Activated naive CD8-positive, alpha-beta T cell treated with anti-CD3 and anti-CD28 coated beads, Interleukin-2, amount 10 ng/mL, durations not matched to agents 7 days and 5 days (primary cell): ENCODE measurements around the gene SALL1. TPM values are rescaled to one million over a fixed set of nuclear protein-coding genes. Genes with fewer than 3 reads are reported as not detected.

ENCODE experiments used
- ATAC-seq: fragments of 150-1000 bp; cut with Tn5 transposase; one replicate; pipeline ENCODE4 v1.10.0; 2021; ENCODE audit warnings: low read depth, moderate library complexity
- POLR2A ChIA-PET: fragments of 350-600 bp; sonication (Branson Sonifier 250); formaldehyde crosslinking; loops from one replicate; lab custom pipeline; 2021; ENCODE audit warnings: antibody characterized with exemption; lab: Charles Lee
- DNase-seq: peaks from one replicate; pipeline ENCODE4 v3.0.0; 2021
- H3K27ac Mint-ChIP-seq: one replicate; pipeline ENCODE4 v1.8.0; 2022; ENCODE audit warnings: mild to moderate bottlenecking, mixed read lengths
- H3K27me3 Mint-ChIP-seq: one replicate; pipeline ENCODE4 v1.8.0; 2022; ENCODE audit warnings: mild to moderate bottlenecking, moderate library complexity, mixed read lengths
- H3K36me3 Mint-ChIP-seq: one replicate; pipeline ENCODE4 v1.8.0; 2021; ENCODE audit warnings: mild to moderate bottlenecking, mixed read lengths
- H3K4me1 Mint-ChIP-seq: one replicate; pipeline ENCODE4 v1.8.0; 2021; ENCODE audit warnings: mixed read lengths
- H3K4me3 Mint-ChIP-seq: one replicate; pipeline ENCODE4 v1.8.0; 2022; ENCODE audit warnings: mild to moderate bottlenecking, moderate library complexity, mixed read lengths
- H3K9me3 Mint-ChIP-seq: one replicate; pipeline ENCODE4 v1.8.0; 2021; ENCODE audit warnings: mixed read lengths
- total RNA-seq, 2 experiments: library from RNA; stranded (reverse); gene quantifications; one replicate each; pipeline ENCODE4 v1.2.3, GENCODE V29; 2021

Gene SALL1
- total RNA-seq, 2 experiments from 2014 or later = not detected

DNA sequence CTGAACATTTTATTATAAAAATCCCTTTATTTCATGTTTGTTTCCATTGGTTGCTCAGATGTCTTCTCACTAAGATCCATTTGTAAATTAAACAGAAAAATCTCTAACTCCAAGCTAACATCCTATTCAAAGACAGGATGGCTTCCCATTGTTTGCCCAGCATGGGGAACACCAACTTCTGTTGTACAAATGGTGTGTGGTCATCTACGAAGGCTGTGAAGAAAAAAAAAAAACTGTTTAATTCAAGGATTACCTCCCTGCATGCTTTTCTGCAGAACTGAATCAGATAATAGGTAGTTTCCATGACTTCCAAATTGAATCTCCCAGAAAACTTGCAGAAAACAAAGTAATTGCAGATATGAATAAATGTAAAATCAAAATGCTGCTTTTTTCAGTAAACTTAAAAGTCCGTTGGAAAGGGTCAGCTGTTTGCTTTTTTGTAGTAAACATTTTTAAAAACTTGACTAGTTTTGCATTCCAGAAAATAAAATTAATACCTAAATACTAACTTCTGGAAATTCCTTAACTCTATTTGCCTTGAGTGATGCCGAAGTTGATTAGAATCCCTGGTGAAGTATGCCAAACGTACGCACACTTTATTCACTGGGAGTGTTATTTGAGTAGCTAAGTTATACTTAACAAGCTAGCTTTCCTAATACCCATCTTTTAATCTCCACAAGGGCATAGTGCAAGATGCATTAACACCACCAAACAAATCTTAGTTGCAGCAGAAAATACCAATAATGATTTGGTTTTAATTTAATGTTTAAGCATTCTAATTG lies 7.7 kb downstream of the SALL1 start:
- DNase-seq (no peak), ATAC-seq (no peak)
- POLR2A ChIA-PET = no interaction called here
- Mint-ChIP-seq H3K9me3 (no peaks in the 10 kb centered on the region), H3K36me3 (no peaks in the 10 kb centered on the region), H3K4me1 (no peaks in the 10 kb centered on the region), H3K27ac (no peak overlapping the region), H3K27me3 (peaks cover 35% of the 10 kb centered on the region), H3K4me3 (no peak overlapping the region)

DNA sequence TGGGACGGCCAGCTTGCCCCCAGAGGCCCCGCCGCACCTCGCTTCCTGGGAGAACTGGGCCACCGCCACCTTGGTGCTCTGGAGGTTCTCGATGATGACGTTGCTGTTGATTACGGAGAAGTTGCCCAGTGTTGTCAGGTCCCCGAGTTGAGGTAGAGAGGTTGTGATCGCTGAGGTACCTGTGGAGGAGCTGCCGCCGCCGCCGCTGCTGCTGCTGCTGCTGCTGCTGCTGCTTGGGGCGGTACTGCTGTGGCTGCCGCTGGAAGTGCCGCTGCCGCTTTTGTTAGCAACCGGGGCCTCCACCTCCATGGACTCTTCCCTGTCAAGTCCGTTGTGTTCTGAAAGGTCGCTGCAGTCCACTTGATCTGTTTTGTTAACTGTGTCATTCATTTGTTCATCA lies 9.5 kb downstream of the SALL1 start:
- no peak for ATAC-seq
- H3K27me3 Mint-ChIP-seq = peaks cover 19% of the 10 kb centered on the region

DNA sequence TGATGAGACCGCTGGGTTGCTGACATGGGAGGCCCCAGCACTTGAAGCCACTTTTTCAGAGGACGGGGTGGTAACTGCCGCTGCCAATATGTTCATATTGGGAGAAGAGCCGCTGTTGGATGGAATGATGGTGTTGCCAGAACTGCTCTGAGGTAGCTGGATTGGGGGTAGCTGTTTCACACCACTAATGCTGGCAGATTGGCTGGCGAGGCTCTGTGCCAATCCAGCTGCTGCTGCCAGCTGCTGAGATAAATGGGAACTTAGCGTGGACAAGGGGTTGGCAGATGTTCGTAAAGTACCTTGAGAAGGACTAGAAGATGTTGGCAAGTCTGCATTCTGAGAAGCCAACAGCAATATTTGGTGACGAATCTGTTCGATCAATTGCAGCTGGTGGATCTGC lies 10.0 kb downstream of the SALL1 start:
- Mint-ChIP-seq H3K9me3 (no peaks in the 10 kb centered on the region), H3K27ac (no peak overlapping the region), H3K36me3 (no peaks in the 10 kb centered on the region), H3K4me1 (no peaks in the 10 kb centered on the region), H3K4me3 (no peak overlapping the region), H3K27me3 (peaks cover 16% of the 10 kb centered on the region)
- POLR2A ChIA-PET = no interaction called here
- no peak for DNase-seq
- ATAC-seq = no peak

More for the DNA sequence above, 9.5 kb downstream of the SALL1 start:
- Mint-ChIP-seq H3K27ac (no peak overlapping the region), H3K9me3 (no peaks in the 10 kb centered on the region), H3K4me1 (no peaks in the 10 kb centered on the region), H3K4me3 (no peak overlapping the region), H3K36me3 (no peaks in the 10 kb centered on the region)
- no peak for DNase-seq
- POLR2A ChIA-PET = no interaction called here

DNA sequence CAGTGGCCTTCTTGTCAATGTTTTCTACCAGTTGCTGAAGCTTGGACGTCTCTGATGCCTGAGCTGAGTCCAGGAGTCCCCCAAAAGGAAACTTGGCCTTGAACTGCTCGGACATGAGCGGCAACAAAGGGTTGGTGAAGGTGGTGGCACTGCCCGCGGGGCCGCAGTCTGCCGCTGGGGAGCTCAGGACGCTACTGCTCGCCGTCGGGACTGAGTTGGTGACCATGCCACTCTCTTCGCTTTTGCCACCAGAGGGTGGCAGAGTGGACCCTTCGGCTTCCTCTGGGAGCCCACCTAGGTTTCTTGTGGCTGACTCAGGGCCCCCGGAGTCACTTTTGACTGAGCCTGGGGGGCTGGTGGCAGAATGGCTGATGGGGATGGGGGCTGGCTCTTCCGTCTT lies 11.0 kb downstream of the SALL1 start:
- Mint-ChIP-seq H3K36me3 (no peaks in the 10 kb centered on the region), H3K27ac (no peak overlapping the region), H3K4me1 (no peaks in the 10 kb centered on the region), H3K4me3 (no peak overlapping the region), H3K27me3 (peaks cover 17% of the 10 kb centered on the region), H3K9me3 (no peaks in the 10 kb centered on the region)
- ATAC-seq = no peak
- no peak for DNase-seq
- POLR2A ChIA-PET = no interaction called here

DNA sequence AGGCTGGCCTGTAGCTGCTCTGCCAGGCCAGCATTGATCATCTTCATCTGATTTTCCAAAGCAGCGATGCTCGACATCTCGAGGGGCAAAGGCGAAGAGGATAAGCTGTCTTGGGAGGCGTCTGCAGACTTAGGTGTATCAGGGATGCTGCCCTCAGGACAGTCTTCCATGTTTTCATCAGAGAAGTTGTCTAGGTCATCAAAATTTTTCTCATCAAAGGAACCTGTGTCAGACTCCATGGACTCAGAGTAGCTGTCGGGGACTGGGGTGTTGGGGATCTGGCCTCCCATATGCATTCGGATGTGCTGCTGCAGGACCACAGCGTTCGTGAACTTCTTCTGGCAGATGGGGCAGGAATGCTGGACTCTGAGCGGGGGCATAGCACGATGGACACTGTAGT lies 11.5 kb downstream of the SALL1 start:
- DNase-seq (no peak), ATAC-seq (no peak)
- Mint-ChIP-seq H3K9me3 (no peaks in the 10 kb centered on the region), H3K4me1 (no peaks in the 10 kb centered on the region), H3K4me3 (no peak overlapping the region), H3K27me3 (peaks cover 14% of the 10 kb centered on the region), H3K27ac (no peak overlapping the region), H3K36me3 (no peaks in the 10 kb centered on the region)
- POLR2A ChIA-PET = no interaction called here

DNA sequence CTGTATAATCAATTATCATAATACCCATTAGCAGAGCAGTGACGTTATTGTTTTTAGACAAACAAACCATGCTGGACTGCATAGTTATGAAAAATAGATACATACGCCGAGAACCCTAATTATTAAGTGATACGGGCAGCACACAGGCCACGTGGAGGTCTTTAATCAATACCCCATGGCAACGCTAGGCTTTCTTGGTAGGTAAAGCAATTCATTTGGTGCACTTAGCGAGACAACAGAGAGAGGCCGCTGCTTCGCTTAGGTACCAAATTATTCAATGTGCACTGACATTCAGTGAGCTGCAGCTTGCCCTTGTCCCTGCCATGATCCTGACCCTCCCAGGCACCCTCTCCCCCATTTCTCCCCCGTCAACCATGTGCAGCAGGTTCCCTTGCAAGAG lies 12.9 kb downstream of the SALL1 start:
- Mint-ChIP-seq H3K27ac (no peak overlapping the region), H3K4me3 (no peak overlapping the region), H3K4me1 (peaks cover 4% of the 10 kb centered on the region), H3K9me3 (peaks cover 2% of the 10 kb centered on the region), H3K36me3 (no peaks in the 10 kb centered on the region), H3K27me3 (peaks cover 21% of the 10 kb centered on the region)
- POLR2A ChIA-PET = no interaction called here
- no peak for DNase-seq
- ATAC-seq = no peak

DNA sequence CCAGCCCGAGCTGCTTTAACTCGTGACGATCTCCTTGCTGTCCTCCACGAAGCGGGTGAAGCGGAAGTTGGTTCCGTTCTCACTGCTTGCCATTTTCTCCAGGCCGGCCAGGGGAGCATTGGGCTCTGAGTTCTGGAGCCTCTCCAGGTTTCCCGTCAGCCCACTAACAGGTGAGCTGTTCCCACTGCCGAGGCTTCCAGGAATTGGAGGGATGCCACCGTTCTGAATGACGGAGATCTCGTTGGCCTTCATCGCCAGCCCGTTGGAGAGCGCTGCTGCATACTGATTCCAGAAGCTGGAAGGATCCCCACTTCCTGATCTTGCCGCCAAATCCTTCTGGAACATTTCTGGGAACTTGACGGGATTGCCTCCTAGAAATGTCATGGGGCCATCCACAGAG lies 14.0 kb downstream of the SALL1 start:
- DNase-seq (no peak), ATAC-seq (no peak)
- peaks cover 4% of the 10 kb centered on the region for H3K4me1 Mint-ChIP-seq
- no peak overlapping the region for H3K27ac Mint-ChIP-seq
- H3K27me3 Mint-ChIP-seq = peaks cover 27% of the 10 kb centered on the region
- H3K36me3 Mint-ChIP-seq = no peaks in the 10 kb centered on the region
- POLR2A ChIA-PET = no interaction called here
- peaks cover 2% of the 10 kb centered on the region for H3K9me3 Mint-ChIP-seq
- H3K4me3 Mint-ChIP-seq = no peak overlapping the region

DNA sequence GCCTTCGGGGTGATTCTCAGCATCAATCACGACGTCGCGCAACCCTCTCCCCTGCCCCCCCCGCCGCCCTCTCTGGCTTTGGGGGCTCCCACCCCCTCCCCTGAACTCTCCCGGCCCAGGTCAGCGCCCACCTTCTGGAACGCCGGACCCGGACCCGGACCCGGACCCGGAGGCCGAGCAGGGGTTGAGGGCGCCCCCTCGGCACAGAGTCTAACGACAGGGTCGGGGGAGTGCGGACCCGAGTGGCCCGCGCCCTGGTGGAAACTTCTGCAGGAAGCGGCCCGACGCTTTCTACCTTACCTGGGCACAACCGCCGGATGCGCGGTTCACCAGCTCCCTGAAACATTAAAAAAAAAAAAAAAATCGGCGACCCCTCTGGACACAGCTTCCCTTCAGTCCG lies 16.2 kb downstream of the SALL1 start:
- Mint-ChIP-seq H3K36me3 (no peaks in the 10 kb centered on the region), H3K4me1 (peaks cover 4% of the 10 kb centered on the region), H3K27ac (no peak overlapping the region), H3K27me3 (peaks cover 27% of the 10 kb centered on the region), H3K9me3 (peaks cover 2% of the 10 kb centered on the region), H3K4me3 (no peak overlapping the region)
- POLR2A ChIA-PET = no interaction called here
- ATAC-seq = no peak
- DNase-seq = no peak

DNA sequence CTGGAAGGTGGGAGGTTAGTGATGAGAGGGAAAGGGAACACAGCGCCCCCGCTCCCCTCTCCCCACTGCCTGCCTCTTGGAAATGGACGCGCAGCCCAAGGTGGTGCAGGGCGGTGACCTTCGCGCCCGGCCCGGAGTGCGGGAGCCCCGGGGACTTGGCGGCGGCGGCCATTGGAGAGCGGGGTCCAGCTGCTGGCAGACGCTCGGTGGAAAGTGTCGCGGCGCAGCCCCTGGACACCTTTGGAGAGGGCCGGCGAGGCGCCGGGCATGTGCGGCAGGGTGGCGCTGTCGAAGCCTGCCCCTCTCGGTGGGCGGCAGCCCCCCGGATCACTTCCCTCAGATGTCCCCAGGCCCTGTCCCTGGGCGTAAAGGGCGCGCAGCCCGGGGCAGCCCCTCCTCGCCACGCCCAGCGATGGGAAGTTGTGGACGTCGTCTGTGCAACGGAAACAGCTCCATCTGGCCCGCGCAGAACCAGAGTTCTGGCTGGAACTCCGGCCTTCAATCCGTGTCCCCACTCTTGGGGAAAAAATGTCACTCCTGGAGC lies 16.7 kb downstream of the SALL1 start:
- peaks cover 2% of the 10 kb centered on the region for H3K9me3 Mint-ChIP-seq

DNA sequence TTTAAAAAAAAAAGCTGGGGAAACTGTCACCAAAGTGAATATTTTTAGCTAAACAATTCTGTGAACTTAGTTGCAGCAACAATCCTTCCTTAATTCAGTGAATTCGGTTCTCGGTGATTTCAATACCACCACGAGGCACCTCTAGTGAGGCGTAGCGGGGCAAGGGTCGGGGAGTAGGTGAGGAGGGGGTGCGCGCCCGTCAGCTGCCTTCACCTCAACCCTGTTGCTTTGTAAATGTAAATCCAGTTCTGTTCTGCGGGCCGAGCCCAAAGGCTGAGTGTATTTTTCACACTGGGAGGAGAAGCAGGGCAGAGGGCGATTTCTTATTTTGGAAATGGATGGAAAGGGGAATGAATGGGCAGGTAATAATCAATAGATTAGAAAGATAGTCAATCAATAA lies 17.4 kb downstream of the SALL1 start:
- no peak for ATAC-seq
- H3K27me3 Mint-ChIP-seq = peaks cover 27% of the 10 kb centered on the region
- H3K4me1 Mint-ChIP-seq = peaks cover 4% of the 10 kb centered on the region
- H3K27ac Mint-ChIP-seq = no peak overlapping the region
- peaks cover 2% of the 10 kb centered on the region for H3K9me3 Mint-ChIP-seq
- POLR2A ChIA-PET = no interaction called here
- no peaks in the 10 kb centered on the region for H3K36me3 Mint-ChIP-seq
- no peak for DNase-seq
- H3K4me3 Mint-ChIP-seq = no peak overlapping the region

More for the DNA sequence above, 16.7 kb downstream of the SALL1 start:
- POLR2A ChIA-PET = no interaction called here
- ATAC-seq (no peak), DNase-seq (no peak)
- Mint-ChIP-seq H3K27me3 (peaks cover 27% of the 10 kb centered on the region), H3K4me1 (peaks cover 4% of the 10 kb centered on the region), H3K27ac (no peak overlapping the region), H3K36me3 (no peaks in the 10 kb centered on the region), H3K4me3 (no peak overlapping the region)

DNA sequence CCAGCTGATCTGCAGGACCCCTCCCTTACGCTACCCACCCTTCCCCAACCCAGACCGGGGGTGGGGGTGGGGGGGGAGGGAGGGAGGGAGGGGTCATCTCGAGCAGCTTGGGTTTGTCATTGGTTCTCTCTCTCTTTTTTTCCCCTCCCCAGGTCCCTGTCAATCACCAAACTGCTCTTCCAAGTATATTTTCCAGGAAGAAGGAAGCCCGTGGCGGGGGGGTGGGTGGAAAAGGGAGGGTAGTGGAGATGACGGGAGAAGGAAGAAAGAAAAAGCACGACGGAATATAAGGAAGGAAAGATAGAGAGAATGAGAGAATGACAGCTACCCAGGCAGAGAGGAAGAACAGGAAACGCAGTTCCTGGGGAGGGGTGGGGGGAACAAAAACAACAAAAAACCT lies 17.9 kb downstream of the SALL1 start:
- peaks cover 27% of the 10 kb centered on the region for H3K27me3 Mint-ChIP-seq
- H3K4me3 Mint-ChIP-seq = no peak overlapping the region
- peaks cover 4% of the 10 kb centered on the region for H3K4me1 Mint-ChIP-seq
- no peak overlapping the region for H3K27ac Mint-ChIP-seq
- peaks cover 2% of the 10 kb centered on the region for H3K9me3 Mint-ChIP-seq
- no peak for ATAC-seq
- no peak for DNase-seq
- POLR2A ChIA-PET = no interaction called here
- H3K36me3 Mint-ChIP-seq = no peaks in the 10 kb centered on the region

DNA sequence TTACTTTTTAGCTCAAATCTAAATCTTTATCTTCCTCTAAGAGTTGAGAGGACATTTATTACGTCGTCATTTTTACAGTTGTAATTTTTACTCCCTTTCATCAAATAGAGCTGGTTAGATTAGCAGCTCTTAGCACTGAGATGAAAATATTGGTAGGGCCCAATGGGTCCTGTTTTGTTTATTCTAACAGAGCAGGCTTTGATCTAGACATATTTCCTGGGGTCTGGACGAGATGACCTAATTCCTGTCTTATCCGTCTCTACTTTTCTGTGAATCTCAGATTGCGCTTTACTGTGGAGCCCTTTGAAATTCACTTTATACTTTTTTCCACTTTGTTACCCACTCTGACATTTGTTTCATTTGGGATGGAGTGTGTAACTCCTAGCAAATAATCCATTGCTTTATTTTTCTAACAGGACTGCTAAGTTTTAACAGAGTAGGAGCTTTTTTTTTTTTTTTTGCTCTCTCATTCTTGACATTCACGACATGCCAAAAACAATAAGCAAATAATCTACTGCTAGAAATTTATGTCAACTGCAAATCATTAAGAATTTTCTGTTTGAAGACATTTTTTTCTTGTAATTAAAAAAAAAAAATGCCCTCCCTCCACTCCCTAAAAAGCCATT lies 18.5 kb downstream of the SALL1 start:
- Mint-ChIP-seq H3K4me3 (no peak overlapping the region), H3K27ac (no peak overlapping the region), H3K9me3 (peaks cover 2% of the 10 kb centered on the region), H3K36me3 (no peaks in the 10 kb centered on the region), H3K27me3 (peaks cover 28% of the 10 kb centered on the region), H3K4me1 (peaks cover 4% of the 10 kb centered on the region)
- no peak for ATAC-seq
- POLR2A ChIA-PET = no interaction called here
- DNase-seq = no peak

DNA sequence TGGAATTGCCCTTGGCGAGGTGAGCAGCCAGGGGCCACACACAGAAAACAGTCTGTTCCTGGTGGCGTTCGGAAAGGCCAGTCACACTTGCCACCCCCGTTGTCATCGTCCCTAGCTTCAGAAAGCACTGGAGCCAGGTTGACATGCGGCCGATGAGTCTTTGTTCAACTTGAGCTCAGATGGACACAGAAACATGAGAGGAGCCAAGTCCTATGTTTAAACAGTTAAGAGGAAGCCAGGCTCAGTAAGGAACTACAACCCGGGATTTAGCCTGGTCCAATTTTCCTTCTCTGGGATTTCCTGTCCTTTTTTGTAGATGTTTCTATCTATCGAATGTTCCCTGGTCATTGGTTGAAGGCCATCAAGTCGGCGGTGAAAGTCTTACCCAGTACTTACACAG lies 19.5 kb downstream of the SALL1 start:
- DNase-seq = no peak
- peaks cover 29% of the 10 kb centered on the region for H3K27me3 Mint-ChIP-seq
- peaks cover 2% of the 10 kb centered on the region for H3K9me3 Mint-ChIP-seq
- no peak overlapping the region for H3K27ac Mint-ChIP-seq
- H3K4me1 Mint-ChIP-seq = peaks cover 4% of the 10 kb centered on the region
- no peak for ATAC-seq
- H3K4me3 Mint-ChIP-seq = no peak overlapping the region
- POLR2A ChIA-PET = no interaction called here
- H3K36me3 Mint-ChIP-seq = no peaks in the 10 kb centered on the region

DNA sequence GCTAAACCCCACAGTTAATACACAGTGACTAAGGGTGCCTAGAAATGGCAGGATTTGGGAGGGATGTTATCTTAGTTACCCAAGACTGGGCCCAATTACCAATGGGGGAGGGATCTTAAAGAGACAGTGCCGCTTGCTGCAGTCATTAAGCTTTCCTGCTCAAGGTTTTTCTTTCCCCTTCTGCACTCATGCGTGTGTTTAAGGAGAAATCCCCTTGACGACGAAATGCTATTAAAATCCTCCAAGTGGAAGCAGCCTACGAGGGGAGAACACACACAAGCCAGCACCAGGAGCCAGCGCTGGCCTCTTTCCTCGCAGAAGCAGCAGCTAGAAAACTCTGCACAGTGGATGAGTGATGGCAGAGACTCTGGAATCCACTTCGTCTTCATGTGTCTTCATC lies 22.0 kb downstream of the SALL1 start:
- H3K36me3 Mint-ChIP-seq = no peaks in the 10 kb centered on the region
- H3K4me1 Mint-ChIP-seq = peaks cover 4% of the 10 kb centered on the region
- POLR2A ChIA-PET = no interaction called here
- DNase-seq = no peak
- H3K4me3 Mint-ChIP-seq = no peak overlapping the region
- peaks cover 17% of the 10 kb centered on the region for H3K27me3 Mint-ChIP-seq
- peaks cover 2% of the 10 kb centered on the region for H3K9me3 Mint-ChIP-seq
- no peak for ATAC-seq
- H3K27ac Mint-ChIP-seq = no peak overlapping the region
